Measurements from ENCODE around the gene EGF.
A peak's percentile ranks its signal among the peaks of the same experiment; 100 is the strongest.

Gene EGF

GRCh38 chr4:109967798-109968520 is 55.3 kb downstream of the EGF start:
- Mint-ChIP-seq H3K4me1 (peaks cover 7% of the 10 kb centered on the region), H3K9me3 (no peaks in the 10 kb centered on the region), H3K4me3 (no peak overlapping the region), H3K27ac (no peak overlapping the region), H3K36me3 (no peaks in the 10 kb centered on the region)
- DNase-seq (ENCODE audit: low spot score in 2 of 2) = no peak
- peak; percentile 87 for ATAC-seq

GRCh38 chr4:109969087-109969486 is 56.4 kb downstream of the EGF start:
- no peak overlapping the region for H3K4me3 Mint-ChIP-seq
- DNase-seq (ENCODE audit: low spot score in 2 of 2) = no peak
- no peaks in the 10 kb centered on the region for H3K9me3 Mint-ChIP-seq
- H3K36me3 Mint-ChIP-seq = no peaks in the 10 kb centered on the region
- peaks cover 7% of the 10 kb centered on the region for H3K4me1 Mint-ChIP-seq
- H3K27ac Mint-ChIP-seq = no peak overlapping the region
- ATAC-seq = no peak

GRCh38 chr4:109969919-109970318 is 57.2 kb downstream of the EGF start:
- Mint-ChIP-seq H3K36me3 (no peaks in the 10 kb centered on the region), H3K9me3 (no peaks in the 10 kb centered on the region), H3K4me3 (no peak overlapping the region), H3K4me1 (peaks cover 7% of the 10 kb centered on the region), H3K27ac (no peak overlapping the region)
- ATAC-seq (no peak), DNase-seq (ENCODE audit: low spot score in 2 of 2) (no peak)

GRCh38 chr4:109972786-109973528 is 60.3 kb downstream of the EGF start:
- DNase-seq (ENCODE audit: low spot score in 2 of 2) (no peak), ATAC-seq (no peak)
- H3K27ac Mint-ChIP-seq = no peak overlapping the region
- H3K4me1 Mint-ChIP-seq = peaks cover 7% of the 10 kb centered on the region
- no peak overlapping the region for H3K4me3 Mint-ChIP-seq
- H3K36me3 Mint-ChIP-seq = no peaks in the 10 kb centered on the region
- H3K9me3 Mint-ChIP-seq = no peaks in the 10 kb centered on the region

GRCh38 chr4:109973529-109973905 is 60.8 kb downstream of the EGF start:
- Mint-ChIP-seq H3K36me3 (no peaks in the 10 kb centered on the region), H3K4me1 (peaks cover 7% of the 10 kb centered on the region), H3K4me3 (no peak overlapping the region), H3K9me3 (no peaks in the 10 kb centered on the region), H3K27ac (no peak overlapping the region)
- DNase-seq (ENCODE audit: low spot score in 2 of 2) (no peak), ATAC-seq (no peak)

- no peaks in the 10 kb centered on the region for H3K4me1 Mint-ChIP-seq
- ATAC-seq (no peak), DNase-seq (ENCODE audit: low spot score in 2 of 2) (no peak)
Observed at GRCh38 chr4:109976189-109976588, 63.5 kb downstream of the EGF start.

GRCh38 chr4:109977854-109978501 is 65.3 kb downstream of the EGF start:
- ATAC-seq (no peak), DNase-seq (ENCODE audit: low spot score in 2 of 2) (no peak)
- Mint-ChIP-seq H3K4me1 (no peaks in the 10 kb centered on the region), H3K36me3 (no peaks in the 10 kb centered on the region), H3K9me3 (no peaks in the 10 kb centered on the region), H3K27ac (no peak overlapping the region), H3K4me3 (no peak overlapping the region)

More at GRCh38 chr4:109976189-109976588, 63.5 kb downstream of the EGF start:
- Mint-ChIP-seq H3K9me3 (no peaks in the 10 kb centered on the region), H3K27ac (no peak overlapping the region), H3K36me3 (no peaks in the 10 kb centered on the region), H3K4me3 (no peak overlapping the region)

- Mint-ChIP-seq H3K27ac (no peak overlapping the region), H3K4me3 (no peak overlapping the region), H3K9me3 (no peaks in the 10 kb centered on the region), H3K36me3 (no peaks in the 10 kb centered on the region), H3K4me1 (no peaks in the 10 kb centered on the region)
- DNase-seq (ENCODE audit: low spot score in 2 of 2) (no peak), ATAC-seq (no peak)
Observed at GRCh38 chr4:109978704-109979454, 66.2 kb downstream of the EGF start.

- H3K36me3 Mint-ChIP-seq = no peaks in the 10 kb centered on the region
- no peaks in the 10 kb centered on the region for H3K4me1 Mint-ChIP-seq
- no peak for DNase-seq (ENCODE audit: low spot score in 2 of 2)
- H3K9me3 Mint-ChIP-seq = no peaks in the 10 kb centered on the region
- ATAC-seq = no peak
- H3K27ac Mint-ChIP-seq = no peak overlapping the region
- no peak overlapping the region for H3K4me3 Mint-ChIP-seq
Observed at GRCh38 chr4:109979920-109980717, 67.4 kb downstream of the EGF start.

GRCh38 chr4:109981936-109982335 is 69.3 kb downstream of the EGF start:
- no peak for ATAC-seq
- H3K4me1 Mint-ChIP-seq = no peaks in the 10 kb centered on the region
- no peaks in the 10 kb centered on the region for H3K9me3 Mint-ChIP-seq

GRCh38 chr4:109982521-109982920 is 69.8 kb downstream of the EGF start:
- Mint-ChIP-seq H3K4me3 (no peak overlapping the region), H3K9me3 (no peaks in the 10 kb centered on the region), H3K27ac (no peak overlapping the region), H3K36me3 (no peaks in the 10 kb centered on the region), H3K4me1 (no peaks in the 10 kb centered on the region)
- DNase-seq (ENCODE audit: low spot score in 2 of 2) (no peak), ATAC-seq (no peak)

More at GRCh38 chr4:109981936-109982335, 69.3 kb downstream of the EGF start:
- Mint-ChIP-seq H3K4me3 (no peak overlapping the region), H3K36me3 (no peaks in the 10 kb centered on the region), H3K27ac (no peak overlapping the region)
- no peak for DNase-seq (ENCODE audit: low spot score in 2 of 2)

GRCh38 chr4:109985993-109986974 is 73.6 kb downstream of the EGF start:
- no peak for ATAC-seq

GRCh38 chr4:109989044-109989443 is 76.4 kb downstream of the EGF start:
- ATAC-seq = no peak
- no peak for DNase-seq (ENCODE audit: low spot score in 2 of 2)
- no peak overlapping the region for H3K4me3 Mint-ChIP-seq
- H3K27ac Mint-ChIP-seq = no peak overlapping the region
- no peaks in the 10 kb centered on the region for H3K9me3 Mint-ChIP-seq
- H3K36me3 Mint-ChIP-seq = no peaks in the 10 kb centered on the region
- H3K4me1 Mint-ChIP-seq = peaks cover 5% of the 10 kb centered on the region

More at GRCh38 chr4:109985993-109986974, 73.6 kb downstream of the EGF start:
- no peak overlapping the region for H3K4me3 Mint-ChIP-seq
- no peaks in the 10 kb centered on the region for H3K9me3 Mint-ChIP-seq
- no peak overlapping the region for H3K27ac Mint-ChIP-seq
- DNase-seq (ENCODE audit: low spot score in 2 of 2) = no peak
- H3K36me3 Mint-ChIP-seq = no peaks in the 10 kb centered on the region
- peaks cover 5% of the 10 kb centered on the region for H3K4me1 Mint-ChIP-seq

GRCh38 chr4:109989618-109990017 is 76.9 kb downstream of the EGF start:
- ATAC-seq (no peak), DNase-seq (ENCODE audit: low spot score in 2 of 2) (no peak)
- H3K4me1 Mint-ChIP-seq = peaks cover 5% of the 10 kb centered on the region
- H3K36me3 Mint-ChIP-seq = no peaks in the 10 kb centered on the region
- H3K9me3 Mint-ChIP-seq = no peaks in the 10 kb centered on the region
- no peak overlapping the region for H3K27ac Mint-ChIP-seq
- H3K4me3 Mint-ChIP-seq = no peak overlapping the region
